Neural progenitor cell (in vitro differentiated cells): ENCODE data around the gene CLDN10.

ENCODE experiments used
- EZH2 ChIP-seq: fragments of 200-600 bp; sonication (generic); IDR thresholded peaks from 2 replicates; pipeline ENCODE4 v1.6.1; 2017; ENCODE audit warnings: antibody characterized with exemption, mild to moderate bottlenecking, moderate library complexity
- EZH2phosphoT487 ChIP-seq: fragments of 200-600 bp; sonication (generic); IDR thresholded peaks from 2 replicates; pipeline ENCODE4 v1.6.1; 2017; ENCODE audit warnings: antibody characterized with exemption
- TF ChIP-seq, protein P1 (sequence below): fragments of 200-600 bp; sonication (generic); IDR thresholded peaks from 2 replicates; pipeline ENCODE4 v1.5.1; 2017; ENCODE audit warnings: antibody characterized with exemption, mild to moderate bottlenecking

DNA sequence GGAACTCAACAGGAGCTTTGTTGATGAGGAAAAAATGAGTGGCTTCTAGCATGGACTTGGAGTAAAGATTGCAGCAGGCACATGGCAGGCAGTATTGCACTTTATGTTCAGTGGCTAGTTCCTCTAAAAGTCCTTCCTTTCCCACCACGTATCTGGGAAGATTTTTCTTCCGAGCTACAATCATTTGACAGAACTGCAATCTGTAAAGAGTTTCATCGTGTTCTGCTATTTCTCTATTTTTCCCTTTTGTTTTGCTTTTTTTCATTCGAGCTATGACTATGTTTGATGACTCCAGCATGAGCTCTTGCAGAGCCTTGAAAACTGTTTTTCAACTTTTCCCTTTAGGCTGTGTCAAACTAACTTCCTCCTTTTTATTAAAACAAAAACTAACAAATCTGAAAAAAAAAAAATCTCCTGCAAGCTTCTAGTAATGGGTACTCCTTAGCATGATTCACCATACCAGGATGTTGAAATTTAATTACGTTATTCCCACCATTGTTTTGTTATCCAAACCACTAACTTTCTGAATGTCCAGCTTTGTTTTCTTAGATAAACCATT, 12.3 kb downstream of the CLDN10 start:
- TF ChIP-seq, protein P1, sequence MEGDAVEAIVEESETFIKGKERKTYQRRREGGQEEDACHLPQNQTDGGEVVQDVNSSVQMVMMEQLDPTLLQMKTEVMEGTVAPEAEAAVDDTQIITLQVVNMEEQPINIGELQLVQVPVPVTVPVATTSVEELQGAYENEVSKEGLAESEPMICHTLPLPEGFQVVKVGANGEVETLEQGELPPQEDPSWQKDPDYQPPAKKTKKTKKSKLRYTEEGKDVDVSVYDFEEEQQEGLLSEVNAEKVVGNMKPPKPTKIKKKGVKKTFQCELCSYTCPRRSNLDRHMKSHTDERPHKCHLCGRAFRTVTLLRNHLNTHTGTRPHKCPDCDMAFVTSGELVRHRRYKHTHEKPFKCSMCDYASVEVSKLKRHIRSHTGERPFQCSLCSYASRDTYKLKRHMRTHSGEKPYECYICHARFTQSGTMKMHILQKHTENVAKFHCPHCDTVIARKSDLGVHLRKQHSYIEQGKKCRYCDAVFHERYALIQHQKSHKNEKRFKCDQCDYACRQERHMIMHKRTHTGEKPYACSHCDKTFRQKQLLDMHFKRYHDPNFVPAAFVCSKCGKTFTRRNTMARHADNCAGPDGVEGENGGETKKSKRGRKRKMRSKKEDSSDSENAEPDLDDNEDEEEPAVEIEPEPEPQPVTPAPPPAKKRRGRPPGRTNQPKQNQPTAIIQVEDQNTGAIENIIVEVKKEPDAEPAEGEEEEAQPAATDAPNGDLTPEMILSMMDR: no peak
- no peak for TF ChIP-seq EZH2phosphoT487
- no peak for TF ChIP-seq EZH2
